HEK293 (cell line): ENCODE measurements around the gene PYROXD2.

Experiments used
- CTCF ChIA-PET: fragments of 350-600 bp; formaldehyde crosslinking; extraction: SDS; loops from one replicate; lab custom pipeline; 2021; ENCODE audit warnings: antibody characterized with exemption; lab: Yijun Ruan, JAX
- POLR2A ChIA-PET: fragments of 300-600 bp; formaldehyde crosslinking; extraction: SDS; loops from one replicate; lab custom pipeline; 2020; ENCODE audit warnings: antibody characterized with exemption, inconsistent platforms; lab: Yijun Ruan, JAX
- H3K27ac ChIP-seq: fragments of 200-500 bp; sonication (Bioruptor generic); 2 replicates; pipeline ENCODE4 v1.5.1; 2014; ENCODE audit warnings: low read depth, low read length, control low read depth, inconsistent platforms; ENCODE audit errors: extremely low read depth
- H3K36me3 ChIP-seq, 2 experiments: fragments of 200-500 bp in 1 of 2; sonication (Bioruptor generic) in 1 of 2; 1 replicate in 1 of 2; 2 replicates in 1 of 2; pipeline ENCODE4 v1.5.1; 2014 to 2017; ENCODE audit warnings: inconsistent platforms in 2 of 2, low read length in 2 of 2; ENCODE audit not compliant: control insufficient read depth in 2 of 2, insufficient read depth in 1 of 2
- H3K4me1 ChIP-seq: fragments of 200-500 bp; sonication (Bioruptor generic); 2 replicates; pipeline ENCODE4 v1.5.1; 2014; ENCODE audit warnings: mild to moderate bottlenecking, low read length, inconsistent platforms; ENCODE audit not compliant: control insufficient read depth, insufficient read depth
- H3K4me3 ChIP-seq: 2 replicates; pipeline ENCODE4 v1.5.1; 2011; ENCODE audit warnings: low read depth, mild to moderate bottlenecking, control low read depth, low read length, moderate library complexity
- H3K9me3 ChIP-seq: fragments of 200-500 bp; sonication (Bioruptor generic); 2 replicates; pipeline ENCODE4 v1.5.1; 2014; ENCODE audit warnings: low read depth, low read length, inconsistent platforms; ENCODE audit not compliant: control insufficient read depth, insufficient read depth
- CTCF ChIP-seq: fragments of 450-650 bp; formaldehyde crosslinking; IDR thresholded peaks from 2 replicates; pipeline ENCODE4 v1.5.1; 2016; ENCODE audit warnings: missing biosample characterization, missing genetic modification characterization
- EGR2 ChIP-seq: fragments of 450-650 bp; formaldehyde crosslinking; IDR thresholded peaks from 2 replicates; pipeline ENCODE4 v1.5.1; 2016; ENCODE audit warnings: low read depth, missing biosample characterization, missing genetic modification characterization
- FEZF1 ChIP-seq: fragments of 450-650 bp; formaldehyde crosslinking; IDR thresholded peaks from 2 replicates; pipeline ENCODE4 v1.5.1; 2016; ENCODE audit warnings: missing biosample characterization, missing genetic modification characterization
- GLIS2 ChIP-seq: fragments of 450-650 bp; formaldehyde crosslinking; IDR thresholded peaks from 2 replicates; pipeline ENCODE4 v1.5.1; 2016; ENCODE audit warnings: missing biosample characterization, missing genetic modification characterization
- KLF8 ChIP-seq: fragments of 450-650 bp; formaldehyde crosslinking; IDR thresholded peaks from 2 replicates; pipeline ENCODE4 v1.5.1; 2016; ENCODE audit warnings: missing biosample characterization, missing genetic modification characterization
- REPIN1 ChIP-seq: fragments of 450-650 bp; formaldehyde crosslinking; IDR thresholded peaks from 2 replicates; pipeline ENCODE4 v1.5.1; 2017; ENCODE audit warnings: missing biosample characterization, missing genetic modification characterization, low read depth
- SETDB1 ChIP-seq: IDR thresholded peaks from one replicate; pipeline ENCODE4 v1.6.1; 2017; ENCODE audit warnings: mild to moderate bottlenecking, low read length, moderate library complexity, mixed read lengths; ENCODE audit not compliant: insufficient read length
- TRIM28 ChIP-seq: IDR thresholded peaks from 2 replicates; pipeline ENCODE4 v1.6.1; 2011; ENCODE audit warnings: low read length, control low read depth, borderline replicate concordance
- WT1 ChIP-seq: fragments of 450-650 bp; formaldehyde crosslinking; IDR thresholded peaks from 2 replicates; pipeline ENCODE4 v1.5.1; 2016; ENCODE audit warnings: missing biosample characterization, missing genetic modification characterization
- ZBTB10 ChIP-seq: fragments of 450-650 bp; formaldehyde crosslinking; IDR thresholded peaks from 2 replicates; pipeline ENCODE4 v1.5.1; 2016; ENCODE audit warnings: missing biosample characterization, missing genetic modification characterization
- ZBTB17 ChIP-seq: fragments of 450-650 bp; formaldehyde crosslinking; IDR thresholded peaks from 2 replicates; pipeline ENCODE4 v1.5.1; 2016; ENCODE audit warnings: missing biosample characterization, missing genetic modification characterization
- ZBTB48 ChIP-seq: fragments of 450-650 bp; formaldehyde crosslinking; IDR thresholded peaks from 2 replicates; pipeline ENCODE4 v1.5.1; 2016; ENCODE audit warnings: missing biosample characterization, missing genetic modification characterization
- ZBTB49 ChIP-seq: fragments of 450-650 bp; formaldehyde crosslinking; IDR thresholded peaks from 2 replicates; pipeline ENCODE4 v1.5.1; 2016; ENCODE audit warnings: missing biosample characterization, missing genetic modification characterization, low read depth
- ZFP37 ChIP-seq: fragments of 450-650 bp; formaldehyde crosslinking; IDR thresholded peaks from 2 replicates; pipeline ENCODE4 v1.5.1; 2016; ENCODE audit warnings: missing biosample characterization, missing genetic modification characterization
- ZFP41 ChIP-seq: fragments of 450-650 bp; formaldehyde crosslinking; IDR thresholded peaks from 2 replicates; pipeline ENCODE4 v1.5.1; 2016; ENCODE audit warnings: missing biosample characterization, missing genetic modification characterization, borderline replicate concordance
- ZNF112 ChIP-seq: fragments of 450-650 bp; formaldehyde crosslinking; IDR thresholded peaks from 2 replicates; pipeline ENCODE4 v1.5.0; 2017; ENCODE audit warnings: missing biosample characterization, missing genetic modification characterization
- ZNF155 ChIP-seq: fragments of 450-650 bp; formaldehyde crosslinking; IDR thresholded peaks from 2 replicates; pipeline ENCODE4 v1.5.1; 2016; ENCODE audit warnings: missing biosample characterization, missing genetic modification characterization
- ZNF16 ChIP-seq: fragments of 450-650 bp; formaldehyde crosslinking; IDR thresholded peaks from 2 replicates; pipeline ENCODE4 v1.5.1; 2016; ENCODE audit warnings: low read depth, missing biosample characterization, missing genetic modification characterization
- ZNF184 ChIP-seq: fragments of 450-650 bp; IDR thresholded peaks from 2 replicates; pipeline ENCODE4 v1.5.1; 2018; ENCODE audit warnings: missing biosample characterization, mild to moderate bottlenecking, missing genetic modification characterization
- ZNF211 ChIP-seq: fragments of 450-650 bp; formaldehyde crosslinking; IDR thresholded peaks from 2 replicates; pipeline ENCODE4 v1.5.1; 2016; ENCODE audit warnings: low read depth, missing biosample characterization, missing genetic modification characterization
- ZNF324 ChIP-seq: fragments of 450-650 bp; formaldehyde crosslinking; IDR thresholded peaks from 2 replicates; pipeline ENCODE4 v1.5.1; 2016; ENCODE audit warnings: missing biosample characterization, missing genetic modification characterization
- ZNF335 ChIP-seq: fragments of 450-650 bp; formaldehyde crosslinking; conservative IDR thresholded peaks from 2 replicates; pipeline ENCODE4 v1.5.1; 2016; ENCODE audit warnings: missing biosample characterization, missing genetic modification characterization
- ZNF366 ChIP-seq: fragments of 450-650 bp; formaldehyde crosslinking; conservative IDR thresholded peaks from 2 replicates; pipeline ENCODE4 v1.5.1; 2016; ENCODE audit warnings: missing biosample characterization, missing genetic modification characterization
- ZNF416 ChIP-seq: fragments of 450-650 bp; formaldehyde crosslinking; IDR thresholded peaks from 2 replicates; pipeline ENCODE4 v1.5.1; 2016; ENCODE audit warnings: missing biosample characterization, missing genetic modification characterization
- ZNF426 ChIP-seq: fragments of 450-650 bp; formaldehyde crosslinking; IDR thresholded peaks from 2 replicates; pipeline ENCODE4 v1.5.1; 2017; ENCODE audit warnings: missing biosample characterization, missing genetic modification characterization, mild to moderate bottlenecking, inconsistent platforms, moderate library complexity
- ZNF510 ChIP-seq: fragments of 450-650 bp; formaldehyde crosslinking; IDR thresholded peaks from 2 replicates; pipeline ENCODE4 v1.5.1; 2018; ENCODE audit warnings: mild to moderate bottlenecking, missing genetic modification characterization, missing biosample characterization; ENCODE audit not compliant: insufficient replicate concordance
- ZNF707 ChIP-seq: fragments of 450-650 bp; formaldehyde crosslinking; IDR thresholded peaks from 2 replicates; pipeline ENCODE4 v1.5.1; 2016; ENCODE audit warnings: missing biosample characterization, missing genetic modification characterization
- ZSCAN30 ChIP-seq: fragments of 450-650 bp; IDR thresholded peaks from 2 replicates; pipeline ENCODE4 v1.5.1; 2018; ENCODE audit warnings: missing biosample characterization, mild to moderate bottlenecking, missing genetic modification characterization, moderate library complexity

PYROXD2 gene

GRCh38 chr10:98391065-98391464 is 23.9 kb downstream of the PYROXD2 start:
- ChIA-PET CTCF (no interaction called here), POLR2A (no interaction called here)
- Histone ChIP-seq H3K4me1 (no peaks in the 10 kb centered on the region), H3K9me3 (no peaks in the 10 kb centered on the region), H3K36me3 (no peaks in the 10 kb centered on the region), H3K27ac (no peak overlapping the region), H3K4me3 (no peak overlapping the region)
- TF ChIP-seq TRIM28 = no peak
- TF ChIP-seq EGR2 (tag by site-specific recombination) = no peak
- TF ChIP-seq KLF8 (tag by site-specific recombination) = no peak
- TF ChIP-seq ZNF416 (tag by site-specific recombination) = no peak
- TF ChIP-seq ZBTB49 (tag by site-specific recombination) = no peak
- no peak for TF ChIP-seq ZNF155 (tag by site-specific recombination)
- no peak for TF ChIP-seq WT1 (tag by site-specific recombination)
- no peak for TF ChIP-seq FEZF1 (tag by site-specific recombination)
- no peak for TF ChIP-seq ZNF366
- no peak for TF ChIP-seq CTCF
- no peak for TF ChIP-seq ZNF510 (tag by site-specific recombination)
- no peak for TF ChIP-seq ZFP37

- no peaks in the 10 kb centered on the region for H3K36me3 ChIP-seq
- ChIA-PET CTCF (interaction anchor here (0.6 kb wide), 1 partner anchor 152 kb away, joined by 3 read pairs; no protein-coding TSS in a partner anchor), POLR2A (no interaction called here)
- no peak overlapping the region for H3K27ac ChIP-seq
- H3K4me1 ChIP-seq = no peaks in the 10 kb centered on the region
- no peaks in the 10 kb centered on the region for H3K9me3 ChIP-seq
- no peak overlapping the region for H3K4me3 ChIP-seq
- TF ChIP-seq ZNF707 (no peak), ZBTB10 (tag by site-specific recombination) (no peak), SETDB1 (no peak), ZNF16 (no peak), ZNF184 (tag by site-specific recombination) (no peak), ZBTB48 (no peak), ZSCAN30 (tag by site-specific recombination) (no peak), ZNF112 (tag by site-specific recombination) (no peak), GLIS2 (tag by site-specific recombination) (no peak), WT1 (tag by site-specific recombination) (no peak), ZNF324 (tag by site-specific recombination) (no peak), ZNF211 (tag by site-specific recombination) (no peak), REPIN1 (tag by site-specific recombination) (no peak), ZNF426 (tag by site-specific recombination) (no peak), ZBTB17 (tag by site-specific recombination) (no peak), ZFP41 (tag by site-specific recombination) (no peak), ZNF335 (tag by site-specific recombination) (no peak)
These were observed 24.6 kb downstream of the PYROXD2 start for GRCh38 chr10:98390406-98390805.
